Uterus (tissue), 2 donors: ENCODE results near the gene HLF.

Source experiments
- CTCF ChIP-seq, 4 experiments: fragments of 200-600 bp in 2 of 4; fragments of 450-650 bp in 2 of 4; sonication (generic) in 2 of 4; IDR thresholded peaks; one replicate each; pipeline ENCODE4 v1.5.1; 2016 to 2019; ENCODE audit warnings: antibody characterized with exemption in 4 of 4, mild to moderate bottlenecking in 2 of 4, moderate library complexity in 1 of 4
- POLR2A ChIP-seq, 2 donors: fragments of 450-650 bp; IDR thresholded peaks; one replicate each; pipeline ENCODE4 v1.6.1; 2016; ENCODE audit warnings: antibody characterized with exemption in 2 of 2, mild to moderate bottlenecking in 1 of 2, moderate library complexity in 1 of 2

GRCh38 chr17:55223524-55223923 lies 41.2 kb upstream of the HLF start:
- TF ChIP-seq CTCF (IDR thresholded peaks at IDR 0.05) (no peak), POLR2A (IDR thresholded peaks at IDR 0.05) (no peak)
